ENCODE data around the gene PTPRU.

PTPRU gene

GRCh38 chr1:29202053-29202452 lies 34.3 kb upstream of the PTPRU start:
- no peak overlapping the region for H3K4me3 ChIP-seq (ENCODE audit: low read depth, low read length)
- H3K27ac ChIP-seq (ENCODE audit: extremely low read depth, low read depth, low read length) = no peak overlapping the region
- ChIA-PET CTCF (interaction anchor here (0.6 to 10.8 kb wide), 32 partner anchors 8 to 795 kb away, joined by 3 to 159 read pairs (median 5); partner anchors contain the start of genes SRSF4 and TAF12), POLR2A (interaction anchor here (0.6 to 2.2 kb wide), 3 partner anchors 20 to 401 kb away, joined by 3 to 17 read pairs (median 10); partner anchors contain the start of gene SRSF4)
- H3K4me1 ChIP-seq (ENCODE audit: control insufficient read depth, insufficient read depth, low read length) = no peaks in the 10 kb centered on the region
- peaks cover 10 to 90% of the 10 kb centered on the region in 2 experiments; a peak in 2 of 3 replicates for H3K36me3 ChIP-seq (ENCODE audit: control insufficient read depth in 2 of 2, insufficient read depth in 1 of 2, low read length in 2 of 2)
- TF ChIP-seq OVOL3 (tag by site-specific recombination; IDR thresholded peaks at IDR 0.05) = no peak
- TF ChIP-seq ZNF747 (tag by site-specific recombination; IDR thresholded peaks at IDR 0.05) = no peak
- TF ChIP-seq ZNF2 (tag by site-specific recombination; IDR thresholded peaks at IDR 0.05) = no peak
- no peak for TF ChIP-seq OSR2 (tag by site-specific recombination; IDR thresholded peaks at IDR 0.05)
- no peak for TF ChIP-seq ZNF214 (tag by site-specific recombination; IDR thresholded peaks at IDR 0.05; ENCODE audit: borderline replicate concordance)
- TF ChIP-seq ZNF837 (tag by site-specific recombination; IDR thresholded peaks at IDR 0.05) = no peak
- no peak for TF ChIP-seq ZNF701 (tag by site-specific recombination; IDR thresholded peaks at IDR 0.05)
- TF ChIP-seq GLIS2 (tag by site-specific recombination; IDR thresholded peaks at IDR 0.05) = no peak
- TF ChIP-seq ZBTB6 (tag by site-specific recombination; IDR thresholded peaks at IDR 0.05) = no peak
- no peak for TF ChIP-seq ZNF571 (tag by site-specific recombination; IDR thresholded peaks at IDR 0.05)
- no peak for TF ChIP-seq SETDB1 (IDR thresholded peaks at IDR 0.05; ENCODE audit: insufficient read length, low read length)
- TF ChIP-seq ZNF529 (tag by site-specific recombination; IDR thresholded peaks at IDR 0.05; ENCODE audit: insufficient replicate concordance) = no peak
- H3K9me3 ChIP-seq (ENCODE audit: control insufficient read depth, insufficient read depth, low read depth, low read length) = no peaks in the 10 kb centered on the region

DNA sequence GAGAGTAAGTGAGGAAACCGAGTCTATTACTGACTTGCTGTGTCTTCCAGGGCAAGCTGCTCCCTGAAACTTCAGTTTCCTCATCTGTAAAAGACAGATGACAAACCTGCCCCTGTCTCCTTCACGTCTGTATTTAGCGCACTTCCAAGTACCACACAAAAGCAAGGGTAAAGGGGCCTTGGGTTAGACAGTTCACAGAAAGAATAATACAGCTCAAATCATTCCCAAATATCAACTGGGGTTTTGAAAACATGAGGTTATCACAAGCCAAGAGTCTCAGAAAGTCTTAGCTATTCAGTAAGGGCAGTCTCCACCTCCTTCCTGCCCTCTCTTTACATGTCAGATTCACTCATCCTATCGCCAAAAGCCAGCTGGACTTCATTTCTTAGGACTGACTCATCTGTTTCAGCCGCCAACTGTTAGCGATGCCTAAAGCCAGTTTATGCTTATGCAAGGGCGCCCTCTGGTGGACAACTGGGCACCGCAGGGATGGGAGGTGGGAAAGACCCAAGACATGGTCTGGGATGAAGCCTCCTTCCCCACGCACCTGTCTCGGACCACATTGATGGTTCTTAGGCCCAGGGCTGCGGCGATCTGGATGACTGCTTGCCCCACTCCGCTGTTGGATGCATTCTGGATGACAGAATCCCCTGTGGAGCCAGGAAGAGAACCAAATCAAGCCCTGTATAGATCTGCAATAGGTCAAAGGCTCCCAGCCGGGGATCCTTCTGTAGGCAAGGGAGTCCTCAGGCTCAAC lies 33.6 kb upstream of the PTPRU start:
- no peaks in the 10 kb centered on the region for H3K4me1 ChIP-seq (ENCODE audit: control insufficient read depth, insufficient read depth, low read length)
- TF ChIP-seq ZNF747 (tag by site-specific recombination; IDR thresholded peaks at IDR 0.05) (no peak), REST (tag by site-specific recombination; IDR thresholded peaks at IDR 0.05) (no peak), ZNF792 (tag by site-specific recombination; IDR thresholded peaks at IDR 0.05) (no peak), ZNF529 (tag by site-specific recombination; IDR thresholded peaks at IDR 0.05; ENCODE audit: insufficient replicate concordance) (no peak), PRDM1 (tag by site-specific recombination; IDR thresholded peaks at IDR 0.05) (peak; percentile 68; the same call in 1 of the 2 replicates), ZNF830 (tag by site-specific recombination; IDR thresholded peaks at IDR 0.05; ENCODE audit: low read depth) (no peak), ZBTB7A (tag by site-specific recombination; IDR thresholded peaks at IDR 0.05; ENCODE audit: low read depth) (no peak), ZNF600 (tag by site-specific recombination; IDR thresholded peaks at IDR 0.05) (0 out of 2 replicates have a peak, but pooled peaks have one; percentile 44), KLF16 (tag by site-specific recombination; IDR thresholded peaks at IDR 0.05) (no peak), REPIN1 (tag by site-specific recombination; IDR thresholded peaks at IDR 0.05; ENCODE audit: low read depth) (no peak), ZNF37A (tag by site-specific recombination; IDR thresholded peaks at IDR 0.05) (no peak), ZBTB8A (tag by site-specific recombination; IDR thresholded peaks at IDR 0.05) (no peak), GLI2 (tag by site-specific recombination; IDR thresholded peaks at IDR 0.05; ENCODE audit: borderline replicate concordance, low read depth) (no peak), ZNF654 (tag by site-specific recombination; IDR thresholded peaks at IDR 0.05; ENCODE audit: low read depth) (peak; percentile 97), ZNF777 (tag by site-specific recombination; IDR thresholded peaks at IDR 0.05; ENCODE audit: borderline replicate concordance) (no peak), ZNF626 (tag by site-specific recombination; IDR thresholded peaks at IDR 0.05) (no peak), ZNF426 (tag by site-specific recombination; IDR thresholded peaks at IDR 0.05) (no peak), ZNF169 (tag by site-specific recombination; IDR thresholded peaks at IDR 0.05) (no peak)
- TF ChIP-seq, protein P1, sequence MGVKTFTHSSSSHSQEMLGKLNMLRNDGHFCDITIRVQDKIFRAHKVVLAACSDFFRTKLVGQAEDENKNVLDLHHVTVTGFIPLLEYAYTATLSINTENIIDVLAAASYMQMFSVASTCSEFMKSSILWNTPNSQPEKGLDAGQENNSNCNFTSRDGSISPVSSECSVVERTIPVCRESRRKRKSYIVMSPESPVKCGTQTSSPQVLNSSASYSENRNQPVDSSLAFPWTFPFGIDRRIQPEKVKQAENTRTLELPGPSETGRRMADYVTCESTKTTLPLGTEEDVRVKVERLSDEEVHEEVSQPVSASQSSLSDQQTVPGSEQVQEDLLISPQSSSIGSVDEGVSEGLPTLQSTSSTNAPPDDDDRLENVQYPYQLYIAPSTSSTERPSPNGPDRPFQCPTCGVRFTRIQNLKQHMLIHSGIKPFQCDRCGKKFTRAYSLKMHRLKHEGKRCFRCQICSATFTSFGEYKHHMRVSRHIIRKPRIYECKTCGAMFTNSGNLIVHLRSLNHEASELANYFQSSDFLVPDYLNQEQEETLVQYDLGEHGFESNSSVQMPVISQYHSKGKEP (tag by site-specific recombination; IDR thresholded peaks at IDR 0.05) = no peak

More for the DNA sequence above, 33.6 kb upstream of the PTPRU start:
- no peaks in the 10 kb centered on the region for H3K9me3 ChIP-seq (ENCODE audit: control insufficient read depth, insufficient read depth, low read depth, low read length)
- POLR2A ChIA-PET = interaction anchor here (0.6 to 2.2 kb wide), 3 partner anchors 21 to 402 kb away, joined by 3 to 17 read pairs (median 10); partner anchors contain the start of gene SRSF4
- H3K27ac ChIP-seq (ENCODE audit: extremely low read depth, low read depth, low read length) = no peak overlapping the region
- CTCF ChIA-PET = interaction anchor here (0.6 to 10.8 kb wide), 39 partner anchors 9 to 796 kb away, joined by 3 to 159 read pairs (median 4); partner anchors contain the start of gene SRSF4
- no peak overlapping the region for H3K4me3 ChIP-seq (ENCODE audit: low read depth, low read length)
- H3K36me3 ChIP-seq (ENCODE audit: control insufficient read depth in 2 of 2, insufficient read depth in 1 of 2, low read length in 2 of 2) = peaks cover 10 to 85% of the 10 kb centered on the region in 2 experiments; a peak in 2 of 3 replicates
